Bronchial epithelial cell (primary cell): ENCODE data around the gene RGPD3. TPM values are rescaled to one million over a fixed set of nuclear protein-coding genes. Genes with fewer than 3 reads are reported as not detected.
A peak's percentile ranks its signal among the peaks of the same experiment; 100 is the strongest.
"Not testable (repeated sequence)": the region's sequence is repeated elsewhere in the genome, so short reads cannot be mapped to it uniquely, and the experiment has no call there.

Experiments used
- DNase-seq: peaks from one replicate; pipeline ENCODE4 v3.0.0-alpha.2; 2010; ENCODE audit warnings: low read depth
- FAIRE-seq: peaks from 2 replicates; lab custom pipeline; 2011; peaks lifted over from hg19 to GRCh38; lab: Jason Lieb, UNC
- H3K27me3 ChIP-seq: 2 replicates; pipeline ENCODE4 v1.5.1; 2011; ENCODE audit warnings: low read length; ENCODE audit not compliant: control insufficient read depth, insufficient read depth
- H3K36me3 ChIP-seq: 2 replicates; pipeline ENCODE4 v1.5.1; 2011; ENCODE audit warnings: low read length; ENCODE audit not compliant: control insufficient read depth, insufficient read depth
- H3K4me3 ChIP-seq: 2 replicates; pipeline ENCODE4 v1.5.1; 2011; ENCODE audit warnings: mild to moderate bottlenecking, low read depth, low read length, control low read depth
- CTCF ChIP-seq: IDR thresholded peaks from 2 replicates; pipeline ENCODE4 v1.5.1; 2011; ENCODE audit warnings: mild to moderate bottlenecking, moderate library complexity, low read length, control low read depth, inconsistent platforms; ENCODE audit not compliant: insufficient read depth, severe bottlenecking
- total RNA-seq: library from RNA; depleted of rRNA; stranded (reverse); fragments of >200 nt; gene quantifications from 2 replicates; pipeline ENCODE4 v1.2.1, GENCODE V29; 2014

Gene RGPD3
- total RNA-seq, 1 donor from 2014 or later = 0.26 TPM

DNA sequence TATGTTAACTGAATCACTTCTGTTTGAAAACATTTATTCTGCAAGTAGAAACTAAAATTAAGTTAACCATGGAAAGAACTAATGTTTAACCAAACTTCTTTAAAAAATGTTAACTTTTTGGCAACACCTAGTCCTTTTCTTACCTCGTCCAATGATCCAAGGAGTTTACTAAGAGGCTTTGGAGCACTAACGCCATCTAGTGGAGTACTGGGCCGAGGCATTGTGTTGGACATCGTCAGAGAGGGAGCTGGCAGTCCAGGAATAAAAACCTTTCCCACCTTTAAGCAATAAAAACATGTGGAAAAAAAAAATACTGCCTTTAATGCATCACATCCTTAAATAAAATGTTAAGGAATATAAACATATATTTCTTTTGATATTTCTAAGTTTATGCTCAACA, 2.4 kb upstream of the RGPD3 start:
- peak; percentile 25 for TF ChIP-seq CTCF
- not testable (repeated sequence) for H3K36me3 ChIP-seq, FAIRE-seq, DNase-seq, H3K27me3 ChIP-seq, H3K4me3 ChIP-seq

DNA sequence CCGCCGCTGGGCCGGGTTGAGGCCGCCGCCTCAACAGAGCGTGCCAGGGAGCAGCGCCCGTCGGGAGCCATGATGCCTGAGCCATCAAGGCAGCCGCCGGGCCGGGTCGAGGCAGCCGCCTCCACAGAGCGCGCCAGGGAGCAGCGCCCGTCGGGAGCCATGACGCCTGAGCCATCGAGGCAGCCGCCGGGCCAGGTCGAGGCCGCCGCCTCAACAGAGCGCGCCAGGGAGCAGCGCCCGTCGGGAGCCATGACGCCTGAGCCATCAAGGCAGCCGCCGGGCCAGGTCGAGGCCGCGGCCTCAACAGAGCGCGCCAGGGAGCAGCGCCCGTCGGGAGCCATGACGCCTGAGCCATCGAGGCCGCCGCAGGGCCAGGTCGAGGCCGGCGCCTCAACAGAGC, 697 bp downstream of the RGPD3 start:
- not testable (repeated sequence) for DNase-seq, H3K27me3 ChIP-seq, FAIRE-seq, H3K36me3 ChIP-seq, H3K4me3 ChIP-seq

DNA sequence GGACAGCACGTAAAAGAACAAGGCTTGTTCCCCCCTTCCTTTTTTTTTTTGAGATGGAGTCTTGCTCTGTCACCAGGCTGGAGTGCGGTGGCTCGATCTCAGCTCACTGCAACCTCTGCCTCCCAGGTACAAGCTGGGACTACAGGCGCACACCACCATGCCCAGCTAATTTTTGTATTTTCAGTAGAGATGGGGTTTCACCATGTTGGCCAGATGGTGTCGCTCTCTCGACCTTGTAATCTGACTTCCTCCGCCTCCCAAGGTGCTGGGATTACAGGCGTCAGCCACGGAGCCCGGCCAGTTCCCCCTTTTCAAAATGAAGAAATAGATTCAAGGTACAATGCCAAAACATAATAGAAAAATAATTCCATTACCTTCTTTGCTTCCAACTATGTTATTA, 6.3 kb downstream of the RGPD3 start:
- not testable (repeated sequence) for FAIRE-seq, H3K36me3 ChIP-seq, H3K27me3 ChIP-seq, DNase-seq, H3K4me3 ChIP-seq

DNA sequence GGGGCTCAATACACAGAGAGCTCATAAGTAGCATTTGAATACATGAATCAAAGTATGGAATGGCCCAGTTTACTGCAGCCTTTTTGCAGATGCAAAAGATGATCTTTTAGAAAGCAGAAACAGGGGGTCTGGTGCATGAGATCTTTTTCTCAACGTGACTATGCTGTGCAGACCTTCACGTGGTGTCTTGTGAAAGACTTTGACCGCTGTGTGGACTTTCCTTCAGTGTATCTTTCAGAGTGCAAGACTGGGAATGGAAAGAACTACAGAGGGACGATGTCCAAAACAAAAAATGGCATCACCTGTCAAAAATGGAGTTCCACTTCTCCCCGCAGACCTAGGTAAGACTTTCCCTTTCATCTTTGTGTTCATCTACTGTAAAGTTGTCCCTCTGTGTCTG, 77.5 kb downstream of the RGPD3 start:
- H3K27me3 ChIP-seq, H3K36me3 ChIP-seq, FAIRE-seq, H3K4me3 ChIP-seq, DNase-seq: not testable (repeated sequence)

DNA sequence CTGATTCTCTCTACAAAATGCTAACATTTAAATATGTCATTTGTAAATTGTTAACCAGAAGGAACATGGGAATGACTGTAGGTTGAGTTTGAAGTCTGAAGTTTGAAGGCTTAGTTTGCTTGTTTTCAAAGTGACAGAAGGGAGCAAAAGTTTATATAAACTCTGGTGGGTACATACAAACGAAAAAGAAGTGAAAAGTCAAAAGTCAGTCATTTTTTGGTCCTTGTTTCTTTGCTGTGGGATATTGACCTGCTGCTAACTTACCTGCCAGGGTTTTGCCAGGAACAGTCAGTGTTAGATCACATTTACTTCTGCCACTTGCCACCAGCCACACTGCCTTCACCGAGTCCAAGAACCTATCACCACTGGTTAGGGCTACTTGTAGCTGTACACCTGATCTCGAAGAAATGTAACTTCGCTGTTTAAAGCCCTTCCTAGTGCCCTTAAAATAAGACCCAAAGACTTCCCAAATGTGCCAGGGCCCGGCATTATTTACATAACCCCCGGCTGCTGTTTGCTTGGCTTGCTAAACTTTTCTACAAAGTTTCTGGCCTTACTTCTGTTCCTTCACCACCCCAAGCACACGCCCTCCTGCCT, 79.3 kb downstream of the RGPD3 start:
- H3K36me3 ChIP-seq, FAIRE-seq, DNase-seq, H3K4me3 ChIP-seq, H3K27me3 ChIP-seq: not testable (repeated sequence)

GRCh38 chr2:106384548-106384947, 83.7 kb downstream of the RGPD3 start:
- H3K4me3 ChIP-seq, FAIRE-seq, H3K27me3 ChIP-seq, H3K36me3 ChIP-seq, DNase-seq: not testable (repeated sequence)

GRCh38 chr2:106381867-106382266, 86.3 kb downstream of the RGPD3 start:
- not testable (repeated sequence) for FAIRE-seq, DNase-seq, H3K27me3 ChIP-seq, H3K4me3 ChIP-seq, H3K36me3 ChIP-seq

GRCh38 chr2:106379567-106379966, 88.6 kb downstream of the RGPD3 start:
- DNase-seq, H3K4me3 ChIP-seq, FAIRE-seq, H3K27me3 ChIP-seq, H3K36me3 ChIP-seq: not testable (repeated sequence)

DNA sequence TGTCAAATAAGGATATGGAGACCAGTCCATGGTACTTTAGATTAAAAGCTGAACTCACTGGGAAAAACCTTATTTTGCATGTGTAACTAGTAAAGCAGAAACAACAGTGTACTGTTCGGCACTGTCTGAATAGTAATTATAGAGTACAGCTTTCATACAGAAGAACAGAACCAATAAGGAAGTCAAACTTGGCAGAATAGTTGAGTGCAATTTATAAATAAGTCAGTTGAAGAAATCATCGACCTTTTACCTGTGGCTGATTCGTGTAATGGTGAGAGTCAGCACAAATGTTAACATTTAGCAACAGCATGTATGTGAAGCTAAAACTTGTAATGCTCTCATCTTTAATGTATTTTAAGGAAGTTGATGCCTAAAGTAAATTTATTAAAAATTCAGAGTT, 99.0 kb downstream of the RGPD3 start:
- not testable (repeated sequence) for FAIRE-seq

DNA sequence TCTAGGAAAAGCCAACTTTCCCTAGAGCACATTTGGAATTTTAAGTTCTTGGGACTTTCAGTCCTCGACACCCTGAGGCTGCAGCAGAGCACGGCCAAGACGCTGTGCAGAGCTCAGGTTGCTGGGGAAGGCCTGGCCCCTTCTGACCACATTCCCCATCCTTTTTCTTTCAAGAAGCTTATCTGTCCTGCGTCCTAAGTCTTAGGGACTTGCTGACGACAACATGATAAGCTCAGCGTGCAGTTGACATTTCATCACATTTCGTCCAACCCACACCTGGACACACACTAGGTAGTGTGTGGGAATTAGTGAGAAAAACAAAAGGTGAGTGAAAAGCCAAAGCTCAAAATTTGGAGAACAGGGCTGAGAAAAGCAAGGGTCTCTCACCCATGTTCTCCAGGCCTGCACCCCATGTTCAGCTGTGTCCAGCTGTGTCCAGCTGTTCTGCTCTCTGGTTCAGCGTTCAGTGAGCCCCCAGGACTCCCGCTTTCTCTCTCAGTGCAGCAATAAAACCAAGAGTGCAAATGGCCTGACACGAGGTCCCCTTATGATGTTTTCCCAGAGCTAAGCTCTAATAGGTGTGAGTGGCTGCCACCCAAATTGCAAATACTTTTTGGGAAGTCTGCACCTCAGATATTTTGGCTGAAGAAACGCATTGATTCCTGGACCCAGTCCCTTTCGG, 101.9 kb downstream of the RGPD3 start:
- H3K27me3 ChIP-seq = no peaks in the 10 kb centered on the region
- DNase-seq (no peak), FAIRE-seq (no peak)
- TF ChIP-seq CTCF = no peak
- no peaks in the 10 kb centered on the region for H3K36me3 ChIP-seq
- H3K4me3 ChIP-seq = no peak overlapping the region

More for the DNA sequence above, 99.0 kb downstream of the RGPD3 start:
- H3K36me3 ChIP-seq, H3K27me3 ChIP-seq, DNase-seq, H3K4me3 ChIP-seq: not testable (repeated sequence)
